K562 (cell line): ENCODE results near the gene USP49. TPM values are rescaled to one million over a fixed set of nuclear protein-coding genes. Genes with fewer than 3 reads are reported as not detected.
A peak's percentile ranks its signal among the peaks of the same experiment; 100 is the strongest.

Source experiments
- CCAR2 ChIP-seq: fragments of 200-400 bp; formaldehyde crosslinking; IDR thresholded peaks from 2 replicates; pipeline ENCODE4 v1.6.1; 2017; ENCODE audit warnings: mild to moderate bottlenecking, low read depth, low read length
- FOXA1 ChIP-seq: fragments of 450-650 bp; IDR thresholded peaks from 2 replicates; pipeline ENCODE4 v1.6.1; 2016; ENCODE audit warnings: mild to moderate bottlenecking, borderline replicate concordance
- HEY1 ChIP-seq: fragments of 250-450 bp; sonication (Bioruptor Pico); IDR thresholded peaks from 2 replicates; pipeline ENCODE4 v1.5.0; 2020; ENCODE audit warnings: mild to moderate bottlenecking, moderate library complexity, borderline replicate concordance
- HNRNPK ChIP-seq: fragments of 200-400 bp; formaldehyde crosslinking; IDR thresholded peaks from one replicate; pipeline ENCODE4 v1.6.1; 2018; ENCODE audit warnings: mild to moderate bottlenecking, low read depth, low read length; ENCODE audit not compliant: poor library complexity, severe bottlenecking
- HOXB6 ChIP-seq: fragments of 250-450 bp; sonication (Bioruptor Pico); IDR thresholded peaks from 2 replicates; pipeline ENCODE4 v1.5.1; 2022; ENCODE audit warnings: mild to moderate bottlenecking, borderline replicate concordance
- KDM2B ChIP-seq: fragments of 250-450 bp; sonication (Bioruptor Pico); IDR thresholded peaks from 2 replicates; pipeline ENCODE4 v1.8.0; 2021; ENCODE audit warnings: mild to moderate bottlenecking, moderate library complexity
- KLF13 ChIP-seq: fragments of 450-650 bp; IDR thresholded peaks from 2 replicates; pipeline ENCODE4 v1.6.1; 2016; ENCODE audit warnings: missing genetic modification characterization, low read depth, mild to moderate bottlenecking, missing compliant biosample characterization, moderate library complexity, borderline replicate concordance
- NEUROD1 ChIP-seq: fragments of 150-350 bp; IDR thresholded peaks from 2 replicates; pipeline ENCODE4 v1.6.1; 2014; ENCODE audit warnings: borderline replicate concordance, low read length, low read depth; ENCODE audit not compliant: partially characterized antibody
- PCBP1 ChIP-seq: fragments of 200-400 bp; formaldehyde crosslinking; IDR thresholded peaks from 2 replicates; pipeline ENCODE4 v1.6.1; 2018; ENCODE audit warnings: mild to moderate bottlenecking, low read depth, low read length; ENCODE audit not compliant: poor library complexity, severe bottlenecking
- POU5F1 ChIP-seq: fragments of 150-350 bp; IDR thresholded peaks from 2 replicates; pipeline ENCODE4 v1.6.1; 2014; ENCODE audit warnings: borderline replicate concordance, low read length, low read depth, mild to moderate bottlenecking; ENCODE audit not compliant: partially characterized antibody
- TEAD2 ChIP-seq: fragments of 450-650 bp; IDR thresholded peaks from 2 replicates; pipeline ENCODE4 v1.6.1; 2016; ENCODE audit warnings: missing genetic modification characterization, control low read depth, missing compliant biosample characterization
- U2AF2 ChIP-seq: fragments of 200-400 bp; formaldehyde crosslinking; optimal IDR thresholded peaks from 2 replicates; pipeline ENCODE3; 2017; ENCODE audit warnings: low read depth, mild to moderate bottlenecking, low read length
- ZBTB7A ChIP-seq: IDR thresholded peaks from 2 replicates; pipeline ENCODE4 v1.6.1; 2011; ENCODE audit warnings: low read depth, mild to moderate bottlenecking, low read length, moderate library complexity, borderline replicate concordance; ENCODE audit not compliant: control insufficient read depth
- ZNF197 ChIP-seq: fragments of 200-800 bp; sonication (Bioruptor generic); IDR thresholded peaks from 2 replicates; pipeline ENCODE4 v1.6.1; 2016; ENCODE audit warnings: low read depth, missing genetic modification characterization, missing compliant biosample characterization
- ZNF311 ChIP-seq: fragments of 250-450 bp; sonication (Bioruptor Pico); IDR thresholded peaks from 2 replicates; pipeline ENCODE4 v1.4.0; 2020; ENCODE audit warnings: mild to moderate bottlenecking, moderate library complexity
- ZNF57 ChIP-seq: fragments of 450-650 bp; formaldehyde crosslinking; IDR thresholded peaks from 2 replicates; pipeline ENCODE4 v1.4.0; 2020; ENCODE audit warnings: mild to moderate bottlenecking, moderate library complexity
- polyA plus RNA-seq, 8 experiments: library from polyadenylated mRNA; depleted of rRNA in 4 of 8; stranded (reverse) in 5 of 8; unstranded in 3 of 8; fragments of >200 nt; fragmentation: Nextera tagmentation in 2 of 8; fragmentation: Illumina TruSeq in 1 of 8; extraction: Ambion mirVana in 2 of 8; extraction: Trizol in 1 of 8; gene quantifications; 2 replicates each; pipeline versions ENCODE4 v1.2.1 to v1.2.3, GENCODE V29; 2011 to 2014; ENCODE audit warnings: inconsistent platforms in 1 of 8, missing spikeins in 1 of 8
- total RNA-seq, 7 experiments: library from RNA; depleted of rRNA in 6 of 7; stranded (reverse); fragments of >200 nt in 6 of 7; fragmentation: Illumina TruSeq in 2 of 7; extraction: Trizol in 2 of 7; gene quantifications; 2 replicates each; pipeline versions ENCODE4 v1.2.1 to v1.2.3, GENCODE V29; 2011 to 2021; ENCODE audit warnings: low replicate concordance in 1 of 7
- TF ChIP-seq, protein P1 (sequence below): sonication (generic); formaldehyde crosslinking; IDR thresholded peaks from 2 replicates; pipeline ENCODE4 v1.8.0; 2023; ENCODE audit warnings: mild to moderate bottlenecking, missing genetic modification reagents
- TF ChIP-seq, protein P2 (sequence below): sonication (generic); formaldehyde crosslinking; IDR thresholded peaks from 2 replicates; pipeline ENCODE4 v1.8.0; 2022; ENCODE audit warnings: missing genetic modification reagents, mild to moderate bottlenecking, moderate library complexity, borderline replicate concordance
- TF ChIP-seq, protein P3 (sequence below): fragments of 450-650 bp; IDR thresholded peaks from 2 replicates; pipeline ENCODE4 v1.6.1; 2016; ENCODE audit warnings: low read depth, mild to moderate bottlenecking, moderate library complexity
- TF ChIP-seq, protein P4 (sequence below): fragments of 450-650 bp; IDR thresholded peaks from one replicate; pipeline ENCODE4 v1.6.1; 2018; ENCODE audit warnings: mild to moderate bottlenecking, moderate library complexity; ENCODE audit not compliant: partially characterized antibody

The USP49 gene
- total and polyA plus RNA-seq, 9 of the 15 experiments (the other 6 are each of a cell fraction or from before 2014, with no cell fraction given), result 1.0 to 9.9 (median 6.5) TPM

DNA sequence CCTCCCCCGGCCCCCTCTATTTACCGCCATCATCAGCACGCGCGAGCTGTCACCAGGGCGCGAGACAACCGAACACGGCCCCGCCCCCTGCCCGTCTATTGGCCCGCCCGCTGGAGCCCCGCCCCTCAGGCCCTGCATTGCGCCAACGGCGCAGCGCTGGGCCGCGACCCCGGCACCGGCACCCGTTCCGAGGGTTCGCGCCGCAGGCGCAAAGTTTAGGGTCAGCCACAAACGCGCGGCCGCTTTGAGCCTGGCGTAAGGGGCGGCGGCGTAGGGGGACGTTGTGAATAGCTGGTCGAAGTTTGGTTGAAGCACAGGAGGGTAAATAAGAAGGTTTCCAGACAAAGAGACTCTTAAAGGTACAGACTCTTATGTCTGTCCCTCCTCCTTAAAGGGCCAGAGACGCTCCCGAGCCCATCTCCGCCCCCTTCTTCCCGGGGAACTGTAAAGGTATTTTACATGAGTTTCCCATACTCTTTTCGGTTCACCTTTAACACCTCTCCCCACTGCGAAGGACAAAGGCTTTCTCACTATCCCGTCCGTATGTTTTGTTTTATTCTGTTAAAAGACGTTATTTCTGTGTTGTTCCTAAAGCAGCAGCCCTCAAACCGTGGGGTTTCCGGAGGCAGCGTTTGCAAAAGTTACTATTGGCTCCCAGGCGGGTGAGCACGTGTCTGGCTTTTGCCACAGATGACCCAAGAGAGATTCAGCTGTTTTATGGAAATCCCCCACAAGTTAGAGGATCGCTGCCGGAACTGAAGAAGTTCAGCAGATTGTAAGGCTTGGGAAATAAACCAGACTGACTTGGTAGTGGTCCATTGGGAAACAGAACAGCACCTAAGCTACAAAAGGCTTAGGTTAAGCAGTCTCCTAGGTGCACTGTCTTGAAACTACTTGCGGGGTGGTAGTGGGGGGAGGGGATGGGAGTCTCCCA is at the start of gene USP49 (continued):
- TF ChIP-seq HNRNPK, result peak; percentile 93
- peak; percentile 89 for TF ChIP-seq ZBTB7A
- no peak for TF ChIP-seq ZNF57 (CRISPR knock-in tag)
- TF ChIP-seq TEAD2 (tag), result no peak
- no peak for TF ChIP-seq HEY1 (CRISPR knock-in tag)
- TF ChIP-seq, protein P1, sequence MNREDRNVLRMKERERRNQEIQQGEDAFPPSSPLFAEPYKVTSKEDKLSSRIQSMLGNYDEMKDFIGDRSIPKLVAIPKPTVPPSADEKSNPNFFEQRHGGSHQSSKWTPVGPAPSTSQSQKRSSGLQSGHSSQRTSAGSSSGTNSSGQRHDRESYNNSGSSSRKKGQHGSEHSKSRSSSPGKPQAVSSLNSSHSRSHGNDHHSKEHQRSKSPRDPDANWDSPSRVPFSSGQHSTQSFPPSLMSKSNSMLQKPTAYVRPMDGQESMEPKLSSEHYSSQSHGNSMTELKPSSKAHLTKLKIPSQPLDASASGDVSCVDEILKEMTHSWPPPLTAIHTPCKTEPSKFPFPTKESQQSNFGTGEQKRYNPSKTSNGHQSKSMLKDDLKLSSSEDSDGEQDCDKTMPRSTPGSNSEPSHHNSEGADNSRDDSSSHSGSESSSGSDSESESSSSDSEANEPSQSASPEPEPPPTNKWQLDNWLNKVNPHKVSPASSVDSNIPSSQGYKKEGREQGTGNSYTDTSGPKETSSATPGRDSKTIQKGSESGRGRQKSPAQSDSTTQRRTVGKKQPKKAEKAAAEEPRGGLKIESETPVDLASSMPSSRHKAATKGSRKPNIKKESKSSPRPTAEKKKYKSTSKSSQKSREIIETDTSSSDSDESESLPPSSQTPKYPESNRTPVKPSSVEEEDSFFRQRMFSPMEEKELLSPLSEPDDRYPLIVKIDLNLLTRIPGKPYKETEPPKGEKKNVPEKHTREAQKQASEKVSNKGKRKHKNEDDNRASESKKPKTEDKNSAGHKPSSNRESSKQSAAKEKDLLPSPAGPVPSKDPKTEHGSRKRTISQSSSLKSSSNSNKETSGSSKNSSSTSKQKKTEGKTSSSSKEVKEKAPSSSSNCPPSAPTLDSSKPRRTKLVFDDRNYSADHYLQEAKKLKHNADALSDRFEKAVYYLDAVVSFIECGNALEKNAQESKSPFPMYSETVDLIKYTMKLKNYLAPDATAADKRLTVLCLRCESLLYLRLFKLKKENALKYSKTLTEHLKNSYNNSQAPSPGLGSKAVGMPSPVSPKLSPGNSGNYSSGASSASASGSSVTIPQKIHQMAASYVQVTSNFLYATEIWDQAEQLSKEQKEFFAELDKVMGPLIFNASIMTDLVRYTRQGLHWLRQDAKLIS (CRISPR knock-in tag), result no peak
- TF ChIP-seq CCAR2, result no peak
- TF ChIP-seq, protein P2, sequence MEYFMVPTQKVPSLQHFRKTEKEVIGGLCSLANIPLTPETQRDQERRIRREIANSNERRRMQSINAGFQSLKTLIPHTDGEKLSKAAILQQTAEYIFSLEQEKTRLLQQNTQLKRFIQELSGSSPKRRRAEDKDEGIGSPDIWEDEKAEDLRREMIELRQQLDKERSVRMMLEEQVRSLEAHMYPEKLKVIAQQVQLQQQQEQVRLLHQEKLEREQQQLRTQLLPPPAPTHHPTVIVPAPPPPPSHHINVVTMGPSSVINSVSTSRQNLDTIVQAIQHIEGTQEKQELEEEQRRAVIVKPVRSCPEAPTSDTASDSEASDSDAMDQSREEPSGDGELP, result peak; percentile 99
- TF ChIP-seq, protein P3, sequence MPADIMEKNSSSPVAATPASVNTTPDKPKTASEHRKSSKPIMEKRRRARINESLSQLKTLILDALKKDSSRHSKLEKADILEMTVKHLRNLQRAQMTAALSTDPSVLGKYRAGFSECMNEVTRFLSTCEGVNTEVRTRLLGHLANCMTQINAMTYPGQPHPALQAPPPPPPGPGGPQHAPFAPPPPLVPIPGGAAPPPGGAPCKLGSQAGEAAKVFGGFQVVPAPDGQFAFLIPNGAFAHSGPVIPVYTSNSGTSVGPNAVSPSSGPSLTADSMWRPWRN, result peak; percentile 72
- TF ChIP-seq U2AF2, result no peak
- no peak for TF ChIP-seq ZNF197 (CRISPR knock-in tag)
- no peak for TF ChIP-seq FOXA1
- TF ChIP-seq, protein P4, sequence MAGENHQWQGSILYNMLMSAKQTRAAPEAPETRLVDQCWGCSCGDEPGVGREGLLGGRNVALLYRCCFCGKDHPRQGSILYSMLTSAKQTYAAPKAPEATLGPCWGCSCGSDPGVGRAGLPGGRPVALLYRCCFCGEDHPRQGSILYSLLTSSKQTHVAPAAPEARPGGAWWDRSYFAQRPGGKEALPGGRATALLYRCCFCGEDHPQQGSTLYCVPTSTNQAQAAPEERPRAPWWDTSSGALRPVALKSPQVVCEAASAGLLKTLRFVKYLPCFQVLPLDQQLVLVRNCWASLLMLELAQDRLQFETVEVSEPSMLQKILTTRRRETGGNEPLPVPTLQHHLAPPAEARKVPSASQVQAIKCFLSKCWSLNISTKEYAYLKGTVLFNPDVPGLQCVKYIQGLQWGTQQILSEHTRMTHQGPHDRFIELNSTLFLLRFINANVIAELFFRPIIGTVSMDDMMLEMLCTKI, result no peak
- no peak for TF ChIP-seq NEUROD1
- TF ChIP-seq KDM2B (CRISPR knock-in tag), result no peak
- TF ChIP-seq HOXB6 (CRISPR knock-in tag), result no peak
- TF ChIP-seq POU5F1, result no peak
- no peak for TF ChIP-seq ZNF311 (CRISPR knock-in tag)
- TF ChIP-seq KLF13 (tag), result peak; percentile 89
- TF ChIP-seq PCBP1, result no peak
